Stimulated activated CD4-positive, alpha-beta T cell treated with anti-CD3 and anti-CD28 coated beads, Interleukin-12 subunit alpha, Interleukin-12 subunit beta, amount 100 ng/mL, for 4 hours (primary cell): ENCODE measurements around the gene ZNF532.
"Not testable (repeated sequence)": the region's sequence is repeated elsewhere in the genome, so short reads cannot be mapped to it uniquely, and the experiment has no call there.

Experiments
- DNase-seq: peaks from one replicate; pipeline ENCODE4 v3.0.0-alpha.2; 2020

ZNF532 gene

GRCh38 chr18:58903533-58903932, 38.9 kb downstream of the ZNF532 start:
- no peak for DNase-seq

- DNase-seq = no peak
Measured at GRCh38 chr18:58905777-58906428, 41.2 kb downstream of the ZNF532 start.

- no peak for DNase-seq
Measured at GRCh38 chr18:58908006-58908405, 43.3 kb downstream of the ZNF532 start.

- no peak for DNase-seq
Measured at GRCh38 chr18:58909521-58909920, 44.8 kb downstream of the ZNF532 start.

GRCh38 chr18:58911241-58911640, 46.6 kb downstream of the ZNF532 start:
- no peak for DNase-seq

- DNase-seq = no peak
Measured at GRCh38 chr18:58911766-58912165, 47.1 kb downstream of the ZNF532 start.

GRCh38 chr18:58915006-58915799, 50.5 kb downstream of the ZNF532 start:
- DNase-seq = no peak

- DNase-seq = no peak
Measured at GRCh38 chr18:58915995-58916394, 51.3 kb downstream of the ZNF532 start.

- DNase-seq = not testable (repeated sequence)
Measured at GRCh38 chr18:58919934-58920333, 55.3 kb downstream of the ZNF532 start.

- no peak for DNase-seq
Measured at GRCh38 chr18:58922995-58923394, 58.3 kb downstream of the ZNF532 start.

- DNase-seq = no peak
Measured at GRCh38 chr18:58924473-58924872, 59.8 kb downstream of the ZNF532 start.

GRCh38 chr18:58927659-58928058, 63.0 kb downstream of the ZNF532 start:
- no peak for DNase-seq

- no peak for DNase-seq
Measured at GRCh38 chr18:58928386-58928785, 63.7 kb downstream of the ZNF532 start.

- DNase-seq = no peak
Measured at GRCh38 chr18:58929206-58929605, 64.5 kb downstream of the ZNF532 start.

GRCh38 chr18:58934356-58934755, 69.7 kb downstream of the ZNF532 start:
- no peak for DNase-seq

GRCh38 chr18:58934933-58935577, 70.4 kb downstream of the ZNF532 start:
- no peak for DNase-seq

GRCh38 chr18:58937071-58937886, 72.6 kb downstream of the ZNF532 start:
- DNase-seq = no peak

GRCh38 chr18:58937887-58938267, 73.2 kb downstream of the ZNF532 start:
- DNase-seq = no peak

- DNase-seq = no peak
Measured at GRCh38 chr18:58941426-58942099, 76.9 kb downstream of the ZNF532 start.

- no peak for DNase-seq
Measured at GRCh38 chr18:58943896-58944295, 79.2 kb downstream of the ZNF532 start.

- no peak for DNase-seq
Measured at GRCh38 chr18:58947136-58947732, 82.6 kb downstream of the ZNF532 start.

GRCh38 chr18:58949031-58949430, 84.4 kb downstream of the ZNF532 start:
- DNase-seq = no peak
